Measurements from ENCODE around the gene MLLT3. TPM values are rescaled to one million over a fixed set of nuclear protein-coding genes. Genes with fewer than 3 reads are reported as not detected.

MLLT3 gene
- total and polyA plus RNA-seq, 2 of the 8 experiments (the other 6 are each of a cell fraction or from before 2014, with no cell fraction given) = 5.9 to 9.6 TPM

DNA sequence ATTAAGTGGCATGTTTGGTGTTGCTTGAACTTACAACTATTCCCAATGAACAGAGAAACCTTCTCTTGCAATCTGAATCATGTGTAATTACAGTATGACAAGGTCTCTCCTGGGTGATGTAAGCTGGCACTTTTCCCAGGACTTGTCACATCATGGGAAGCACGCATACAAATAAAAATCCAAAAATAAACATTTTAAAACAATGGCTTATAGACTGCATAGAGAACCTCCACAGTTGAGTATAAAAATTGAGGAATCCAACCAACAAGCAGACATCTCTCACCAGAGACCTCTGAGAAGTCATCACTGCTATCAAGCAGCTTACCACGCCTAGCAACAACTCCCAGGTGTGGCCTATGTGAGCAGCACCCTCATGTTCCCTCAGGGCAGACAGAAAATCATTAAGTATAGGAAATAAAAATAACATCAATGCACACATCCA is 3.9 kb downstream of the MLLT3 start (continued):
- no peak for TF ChIP-seq EP300 (IDR thresholded peaks at IDR 0.05; ENCODE audit: borderline replicate concordance in 1 of 2, low read depth in 2 of 2, low read length in 2 of 2)
- TF ChIP-seq TBP (IDR thresholded peaks at IDR 0.05; ENCODE audit: low read depth, low read length) = no peak
- no peak for TF ChIP-seq CREB1 (IDR thresholded peaks at IDR 0.05)
- TF ChIP-seq ZNF274 (IDR thresholded peaks at IDR 0.05; ENCODE audit: borderline replicate concordance, extremely low read depth, low read length) = no peak
- TF ChIP-seq POLR2AphosphoS5 (IDR thresholded peaks at IDR 0.05; ENCODE audit: low read depth, low read length) = no peak
- TF ChIP-seq SP2 (IDR thresholded peaks at IDR 0.05; ENCODE audit: low read length) = no peak
- no peak for TF ChIP-seq CTBP2 (IDR thresholded peaks at IDR 0.05; ENCODE audit: borderline replicate concordance, insufficient read depth, insufficient read length, low read length)

Measured in H1 (cell line).